Measurements from ENCODE around the gene MSRB1.

Gene MSRB1

GRCh38 chr16:1942810-1943726 is at the start of gene MSRB1:
Gene MSRB1, minus strand, starts transcription at chr16:1943199. Its CDS starts 43 bp downstream, at chr16:1943156.
- peak within 1 kb of the TSS; percentile 82 for H3K4me3 Mint-ChIP-seq
- no peaks in the 10 kb centered on the region for H3K9me3 Mint-ChIP-seq
- peak within 1 kb of the TSS; percentile 70 for H3K27ac Mint-ChIP-seq
- CTCF ChIA-PET: interaction anchor here (1.0 to 1.3 kb wide), 2 partner anchors 14 to 198 kb away, joined by 3 to 4 read pairs; no protein-coding TSS in a partner anchor
- H3K36me3 Mint-ChIP-seq: peaks cover 2% of the 10 kb centered on the region
- H3K4me1 Mint-ChIP-seq: peaks cover 30% of the 10 kb centered on the region
- H3K27me3 Mint-ChIP-seq: no peaks in the 10 kb centered on the region
- peak; percentile 100 for DNase-seq

GRCh38 chr16:1991948-1992703 is 49.1 kb upstream of the MSRB1 start:
- peak; percentile 99 for DNase-seq
- peaks cover 23% of the 10 kb centered on the region for H3K4me1 Mint-ChIP-seq
- peaks cover 51% of the 10 kb centered on the region for H3K27me3 Mint-ChIP-seq
- peak overlapping the region; percentile 58 for H3K27ac Mint-ChIP-seq
- H3K4me3 Mint-ChIP-seq: peak overlapping the region; percentile 65
- no peaks in the 10 kb centered on the region for H3K9me3 Mint-ChIP-seq
- CTCF ChIA-PET: interaction anchor here (1.6 kb wide), 1 partner anchor 12 kb away, joined by 8 read pairs; no protein-coding TSS in a partner anchor
- peaks cover 2% of the 10 kb centered on the region for H3K36me3 Mint-ChIP-seq

GRCh38 chr16:1991588-1991947 is 48.6 kb upstream of the MSRB1 start:
- CTCF ChIA-PET: interaction anchor here (1.6 kb wide), 1 partner anchor 12 kb away, joined by 8 read pairs; no protein-coding TSS in a partner anchor
- Mint-ChIP-seq H3K9me3 (no peaks in the 10 kb centered on the region), H3K4me1 (peaks cover 23% of the 10 kb centered on the region), H3K27me3 (peaks cover 56% of the 10 kb centered on the region), H3K4me3 (peak overlapping the region; percentile 65), H3K36me3 (peaks cover 7% of the 10 kb centered on the region), H3K27ac (peak overlapping the region; percentile 35)
- no peak for DNase-seq

- peak overlapping the region; percentile 69 for H3K27ac Mint-ChIP-seq
- no peaks in the 10 kb centered on the region for H3K9me3 Mint-ChIP-seq
- peaks cover 60% of the 10 kb centered on the region for H3K27me3 Mint-ChIP-seq
- H3K4me3 Mint-ChIP-seq: peak overlapping the region; percentile 65
- peaks cover 23% of the 10 kb centered on the region for H3K4me1 Mint-ChIP-seq
- peak; percentile 61 for DNase-seq
- CTCF ChIA-PET: interaction anchor here (1.6 kb wide), 1 partner anchor 13 kb away, joined by 8 read pairs; no protein-coding TSS in a partner anchor
- H3K36me3 Mint-ChIP-seq: peaks cover 11% of the 10 kb centered on the region
These were observed 48.1 kb upstream of the MSRB1 start for GRCh38 chr16:1991135-1991551.

- H3K27ac Mint-ChIP-seq: peak overlapping the region; percentile 69
- CTCF ChIA-PET: interaction anchor here (1.6 kb wide), 1 partner anchor 13 kb away, joined by 8 read pairs; no protein-coding TSS in a partner anchor
- DNase-seq: peak; percentile 63
- H3K9me3 Mint-ChIP-seq: no peaks in the 10 kb centered on the region
- H3K4me1 Mint-ChIP-seq: peaks cover 27% of the 10 kb centered on the region
- H3K36me3 Mint-ChIP-seq: peaks cover 11% of the 10 kb centered on the region
- H3K27me3 Mint-ChIP-seq: peaks cover 60% of the 10 kb centered on the region
- peak overlapping the region; percentile 65 for H3K4me3 Mint-ChIP-seq
These were observed 47.5 kb upstream of the MSRB1 start for GRCh38 chr16:1990351-1991134.

GRCh38 chr16:1990101-1990350 is 47.0 kb upstream of the MSRB1 start:
- Mint-ChIP-seq H3K27me3 (peaks cover 60% of the 10 kb centered on the region), H3K9me3 (no peaks in the 10 kb centered on the region), H3K36me3 (peaks cover 11% of the 10 kb centered on the region), H3K4me1 (peaks cover 32% of the 10 kb centered on the region), H3K4me3 (no peak overlapping the region), H3K27ac (no peak overlapping the region)
- CTCF ChIA-PET: no interaction called here
- DNase-seq: no peak

- DNase-seq: no peak
- CTCF ChIA-PET: interaction anchor here (1.4 kb wide), 1 partner anchor 15 kb away, joined by 3 read pairs; no protein-coding TSS in a partner anchor
- H3K27me3 Mint-ChIP-seq: peaks cover 63% of the 10 kb centered on the region
- H3K4me1 Mint-ChIP-seq: peaks cover 38% of the 10 kb centered on the region
- H3K4me3 Mint-ChIP-seq: peak within 1 kb of the TSS; percentile 65
- H3K36me3 Mint-ChIP-seq: peaks cover 11% of the 10 kb centered on the region
- no peaks in the 10 kb centered on the region for H3K9me3 Mint-ChIP-seq
- H3K27ac Mint-ChIP-seq: no peak within 1 kb of the TSS
These were observed 46.5 kb upstream of the MSRB1 start, which contains the start of gene SYNGR3 for GRCh38 chr16:1989209-1990100. Gene SYNGR3, plus strand, starts transcription at chr16:1989970. Its CDS starts 133 bp downstream, at chr16:1990103.

- peaks cover 41% of the 10 kb centered on the region for H3K4me1 Mint-ChIP-seq
- DNase-seq: no peak
- no peak overlapping the region for H3K27ac Mint-ChIP-seq
- CTCF ChIA-PET: interaction anchor here (0.6 to 1.9 kb wide), 2 partner anchors 17 to 408 kb away, joined by 3 to 5 read pairs; no protein-coding TSS in a partner anchor
- H3K36me3 Mint-ChIP-seq: peaks cover 13% of the 10 kb centered on the region
- no peaks in the 10 kb centered on the region for H3K9me3 Mint-ChIP-seq
- H3K4me3 Mint-ChIP-seq: no peak overlapping the region
- H3K27me3 Mint-ChIP-seq: peaks cover 77% of the 10 kb centered on the region
These were observed 44.2 kb upstream of the MSRB1 start for GRCh38 chr16:1987198-1987597.

- CTCF ChIA-PET: interaction anchor here (1.3 to 1.7 kb wide), 2 partner anchors 14 to 17 kb away, joined by 3 to 5 read pairs; partner anchors contain the start of gene TBL3
- no peaks in the 10 kb centered on the region for H3K9me3 Mint-ChIP-seq
- peak overlapping the region; percentile 19 for H3K27ac Mint-ChIP-seq
- H3K27me3 Mint-ChIP-seq: peaks cover 78% of the 10 kb centered on the region
- peaks cover 31% of the 10 kb centered on the region for H3K4me1 Mint-ChIP-seq
- H3K4me3 Mint-ChIP-seq: peak overlapping the region; percentile 80
- DNase-seq: no peak
- H3K36me3 Mint-ChIP-seq: peaks cover 13% of the 10 kb centered on the region
These were observed 42.6 kb upstream of the MSRB1 start for GRCh38 chr16:1985466-1986150.

GRCh38 chr16:1984347-1985225 is 41.6 kb upstream of the MSRB1 start:
- peaks cover 28% of the 10 kb centered on the region for H3K4me1 Mint-ChIP-seq

GRCh38 chr16:1983544-1984346 is 40.7 kb upstream of the MSRB1 start, which contains the start of gene GFER:
Gene GFER, plus strand, starts transcription at chr16:1984193. Its CDS starts 26 bp downstream, at chr16:1984219.
- peak within 1 kb of the TSS; percentile 80 for H3K4me3 Mint-ChIP-seq
- H3K4me1 Mint-ChIP-seq: peaks cover 25% of the 10 kb centered on the region
- H3K27ac Mint-ChIP-seq: peak within 1 kb of the TSS; percentile 71
- peaks cover 78% of the 10 kb centered on the region for H3K27me3 Mint-ChIP-seq
- peak; percentile 80 for DNase-seq
- peaks cover 13% of the 10 kb centered on the region for H3K36me3 Mint-ChIP-seq
- CTCF ChIA-PET: interaction anchor here (1.5 to 1.7 kb wide), 2 partner anchors 12 to 20 kb away, joined by 5 read pairs; partner anchors contain the start of gene TBL3
- H3K9me3 Mint-ChIP-seq: no peaks in the 10 kb centered on the region

More at GRCh38 chr16:1984347-1985225, 41.6 kb upstream of the MSRB1 start:
- Mint-ChIP-seq H3K4me3 (peak overlapping the region; percentile 80), H3K27ac (peak overlapping the region; percentile 71), H3K9me3 (no peaks in the 10 kb centered on the region), H3K27me3 (peaks cover 82% of the 10 kb centered on the region), H3K36me3 (peaks cover 13% of the 10 kb centered on the region)
- DNase-seq: no peak
- CTCF ChIA-PET: interaction anchor here (1.3 to 1.7 kb wide), 3 partner anchors 13 to 20 kb away, joined by 3 to 5 read pairs (median 5); partner anchors contain the start of gene TBL3
